CD4-positive, alpha-beta memory T cell (primary cell): ENCODE results near the gene FAM180A. TPM values are rescaled to one million over a fixed set of nuclear protein-coding genes. Genes with fewer than 3 reads are reported as not detected.
A peak's percentile ranks its signal among the peaks of the same experiment; 100 is the strongest.

Experiments used
- CTCF ChIA-PET: fragments of 350-600 bp; sonication (Branson Sonifier 250); formaldehyde crosslinking; loops from one replicate; lab custom pipeline; 2021; ENCODE audit warnings: inconsistent platforms; ENCODE audit not compliant: partially characterized antibody; lab: Charles Lee
- POLR2A ChIA-PET: fragments of 350-600 bp; sonication (Branson Sonifier 250); formaldehyde crosslinking; loops from one replicate; lab custom pipeline; 2021; ENCODE audit not compliant: partially characterized antibody; lab: Charles Lee
- DNase-seq, 5 donors: peaks; one replicate each; pipeline versions ENCODE4 v3.0.0 to v3.0.0-alpha.2; 2020 to 2022; ENCODE audit warnings: mixed read lengths in 1 of 5
- H3K27ac ChIP-seq: one replicate; pipeline ENCODE4 v1.7.0; 2013; ENCODE audit warnings: low read depth, low read length
- H3K27me3 ChIP-seq: 2 replicates; pipeline ENCODE4 v1.7.0; 2013; ENCODE audit warnings: mild to moderate bottlenecking, low read length, moderate library complexity; ENCODE audit not compliant: insufficient read depth
- H3K36me3 ChIP-seq: 2 replicates; pipeline ENCODE4 v1.7.0; 2013; ENCODE audit warnings: mild to moderate bottlenecking, low read length, moderate library complexity; ENCODE audit not compliant: insufficient read depth
- H3K4me1 ChIP-seq: 2 replicates; pipeline ENCODE4 v1.7.0; 2013; ENCODE audit warnings: mild to moderate bottlenecking, low read length, moderate library complexity; ENCODE audit not compliant: insufficient read depth
- H3K4me3 ChIP-seq, 2 donors: one replicate each; pipeline ENCODE4 v1.7.0; 2013; ENCODE audit warnings: low read length in 2 of 2, mild to moderate bottlenecking in 1 of 2
- H3K9me3 ChIP-seq, 2 donors: one replicate each; pipeline ENCODE4 v1.7.0; 2013; ENCODE audit warnings: low read length in 2 of 2, control low read depth in 1 of 2; ENCODE audit not compliant: control insufficient read depth in 1 of 2
- H3K27ac Mint-ChIP-seq, 7 donors: one replicate each; pipeline ENCODE4 v1.8.0; 2020 to 2021; ENCODE audit warnings: mixed read lengths in 7 of 7, mild to moderate bottlenecking in 6 of 7, inconsistent platforms in 3 of 7, moderate library complexity in 3 of 7
- H3K27me3 Mint-ChIP-seq, 2 donors: one replicate each; pipeline ENCODE4 v1.8.0; 2020 to 2021; ENCODE audit warnings: mixed read lengths in 2 of 2
- H3K36me3 Mint-ChIP-seq, 2 donors: one replicate each; pipeline ENCODE4 v1.8.0; 2020 to 2021; ENCODE audit warnings: mixed read lengths in 2 of 2, inconsistent platforms in 1 of 2, mild to moderate bottlenecking in 1 of 2
- H3K4me1 Mint-ChIP-seq, 4 donors: one replicate each; pipeline ENCODE4 v1.8.0; 2020 to 2021; ENCODE audit warnings: mixed read lengths in 4 of 4, mild to moderate bottlenecking in 1 of 4
- H3K4me3 Mint-ChIP-seq, 8 donors: one replicate each; pipeline ENCODE4 v1.8.0; 2020 to 2021; ENCODE audit warnings: mixed read lengths in 8 of 8, mild to moderate bottlenecking in 7 of 8, moderate library complexity in 6 of 8, inconsistent platforms in 3 of 8
- H3K9me3 Mint-ChIP-seq, 8 donors: one replicate each; pipeline ENCODE4 v1.8.0; 2020 to 2021; ENCODE audit warnings: mixed read lengths in 8 of 8, mild to moderate bottlenecking in 5 of 8, inconsistent platforms in 3 of 8, moderate library complexity in 1 of 8
- intact Hi-C: fragments of 100-400 bp; cut with micrococcal nuclease; formaldehyde crosslinking; loops from one replicate; pipeline ENCODE4 v1.15.1; 2023
- polyA plus RNA-seq, 2 donors: library from polyadenylated mRNA; unstranded; fragments of 300-500 nt; fragmentation: Illumina TruSeq; gene quantifications; one replicate each; pipeline ENCODE4 v1.2.3, GENCODE V29; 2021
- total RNA-seq, 2 experiments: library from RNA; stranded (reverse); gene quantifications; one replicate each; pipeline ENCODE4 v1.2.3, GENCODE V29; 2021

The FAM180A gene
- total and polyA plus RNA-seq, 4 experiments from 2014 or later = not detected

DNA sequence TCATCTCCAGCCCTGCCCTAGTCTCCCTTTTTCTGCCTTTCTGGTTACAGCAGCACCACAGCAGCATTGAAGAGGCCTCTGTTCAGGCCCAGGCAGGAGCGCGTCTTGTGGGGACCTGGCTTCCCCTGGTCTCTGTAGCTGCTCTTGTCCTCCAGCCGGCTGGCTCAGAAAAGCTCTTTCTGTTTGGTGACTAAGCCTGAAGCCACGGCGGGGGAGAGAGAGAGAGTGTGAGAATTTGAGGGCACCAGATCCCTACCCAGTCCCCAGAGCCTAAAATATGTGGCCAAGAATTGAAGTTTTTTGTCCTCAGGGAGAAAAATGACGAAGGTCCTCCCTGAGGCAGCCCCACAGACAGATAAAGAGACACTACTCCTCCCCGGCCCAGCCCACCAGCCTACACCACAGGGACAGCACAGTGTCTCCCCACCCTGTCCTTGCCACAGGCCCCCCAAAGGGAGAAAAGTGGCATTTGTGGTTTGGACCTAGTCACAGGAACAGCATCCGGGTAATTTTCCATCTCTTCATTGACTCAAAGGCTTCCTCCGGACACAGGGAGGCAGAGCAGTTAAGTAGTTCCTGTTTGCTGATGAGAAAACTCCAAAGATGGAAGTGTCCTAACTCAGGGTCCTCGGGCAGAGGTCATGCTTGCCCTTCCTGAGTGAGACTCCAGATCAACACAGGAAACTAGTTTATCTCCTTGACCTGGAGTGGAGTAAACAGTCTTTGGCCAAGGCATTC, 13.3 kb upstream of the FAM180A start:
- ChIA-PET CTCF (no interaction called here), POLR2A (no interaction called here)
- no peak for DNase-seq
- Mint-ChIP-seq H3K27ac (no peak overlapping the region), H3K36me3 (no peaks in the 10 kb centered on the region), H3K27me3 (peaks cover 20 to 30% of the 10 kb centered on the region in 2 donors), H3K4me3 (no peak overlapping the region), H3K4me1 (no peaks in the 10 kb centered on the region), H3K9me3 (peaks cover 0 to 7% (median 0%) of the 10 kb centered on the region in 8 donors)
- H3K4me1 ChIP-seq = no peaks in the 10 kb centered on the region
- no peak overlapping the region for H3K4me3 ChIP-seq
- no peak overlapping the region for H3K27ac ChIP-seq
- no peaks in the 10 kb centered on the region for H3K36me3 ChIP-seq
- intact Hi-C loops = no loop called here
- H3K9me3 ChIP-seq = no peaks in the 10 kb centered on the region
- H3K27me3 ChIP-seq = no peaks in the 10 kb centered on the region

GRCh38 chr7:135759532-135759931, 10.9 kb upstream of the FAM180A start:
- Histone ChIP-seq H3K4me1 (no peaks in the 10 kb centered on the region), H3K36me3 (no peaks in the 10 kb centered on the region), H3K9me3 (no peaks in the 10 kb centered on the region), H3K27ac (no peak overlapping the region), H3K4me3 (no peak overlapping the region), H3K27me3 (no peaks in the 10 kb centered on the region)
- Mint-ChIP-seq H3K36me3 (no peaks in the 10 kb centered on the region), H3K4me3 (no peak overlapping the region), H3K9me3 (peaks cover 0 to 10% (median 0%) of the 10 kb centered on the region in 8 donors), H3K27me3 (peaks cover 26 to 34% of the 10 kb centered on the region in 2 donors), H3K4me1 (no peaks in the 10 kb centered on the region), H3K27ac (no peak overlapping the region)
- CTCF ChIA-PET = no interaction called here
- DNase-seq = no peak
- POLR2A ChIA-PET = no interaction called here
- intact Hi-C loops = no loop called here

DNA sequence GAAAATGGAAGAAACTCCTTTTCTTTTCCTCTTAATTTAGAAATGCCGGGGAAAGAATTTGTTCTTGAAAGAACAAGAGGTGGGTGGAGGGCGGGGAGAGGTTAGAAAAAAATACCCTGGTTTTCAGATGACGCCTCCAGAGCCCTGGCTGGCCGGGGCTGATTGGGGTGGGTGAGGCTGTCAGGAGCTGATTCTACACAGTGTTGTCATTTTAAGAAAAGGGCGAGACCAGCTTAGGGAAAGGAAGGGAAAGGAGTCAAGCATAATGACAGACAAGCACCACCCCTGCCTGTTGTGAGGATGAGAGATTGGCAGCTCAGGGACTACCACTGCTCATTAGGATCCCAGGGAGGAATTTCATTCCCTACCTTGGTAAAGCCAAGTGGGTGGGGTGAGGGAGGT, 9.9 kb upstream of the FAM180A start:
- Mint-ChIP-seq H3K4me3 (no peak overlapping the region), H3K9me3 (peaks cover 0 to 10% (median 0%) of the 10 kb centered on the region in 8 donors), H3K27ac (no peak overlapping the region), H3K4me1 (no peaks in the 10 kb centered on the region), H3K36me3 (no peaks in the 10 kb centered on the region), H3K27me3 (peaks cover 22 to 39% of the 10 kb centered on the region in 2 donors)
- CTCF ChIA-PET = no interaction called here
- Histone ChIP-seq H3K36me3 (no peaks in the 10 kb centered on the region), H3K27me3 (no peaks in the 10 kb centered on the region), H3K27ac (no peak overlapping the region), H3K4me3 (no peak overlapping the region), H3K9me3 (no peaks in the 10 kb centered on the region), H3K4me1 (no peaks in the 10 kb centered on the region)
- no peak for DNase-seq
- intact Hi-C loops = no loop called here
- POLR2A ChIA-PET = no interaction called here

GRCh38 chr7:135757719-135758411, 9.3 kb upstream of the FAM180A start:
- no peaks in the 10 kb centered on the region for H3K27me3 ChIP-seq
- H3K9me3 ChIP-seq = no peaks in the 10 kb centered on the region
- H3K4me3 ChIP-seq = no peak overlapping the region
- no peaks in the 10 kb centered on the region for H3K4me1 ChIP-seq
- no peak overlapping the region for H3K27ac ChIP-seq
- H3K9me3 Mint-ChIP-seq = peaks cover 0 to 10% (median 0%) of the 10 kb centered on the region in 8 donors
- intact Hi-C loops = no loop called here
- H3K36me3 Mint-ChIP-seq = no peaks in the 10 kb centered on the region
- CTCF ChIA-PET = no interaction called here
- no peak for DNase-seq
- no peak overlapping the region for H3K27ac Mint-ChIP-seq
- H3K4me3 Mint-ChIP-seq = no peak overlapping the region
- H3K36me3 ChIP-seq = no peaks in the 10 kb centered on the region
- no peaks in the 10 kb centered on the region for H3K4me1 Mint-ChIP-seq
- peaks cover 23 to 39% of the 10 kb centered on the region in 2 donors for H3K27me3 Mint-ChIP-seq
- POLR2A ChIA-PET = no interaction called here

GRCh38 chr7:135756191-135756590, 7.6 kb upstream of the FAM180A start:
- H3K36me3 ChIP-seq = no peaks in the 10 kb centered on the region
- no peak overlapping the region for H3K4me3 ChIP-seq
- H3K27me3 ChIP-seq = no peaks in the 10 kb centered on the region
- DNase-seq = no peak
- POLR2A ChIA-PET = no interaction called here
- no peak overlapping the region for H3K4me3 Mint-ChIP-seq
- no peaks in the 10 kb centered on the region for H3K4me1 ChIP-seq
- no peaks in the 10 kb centered on the region for H3K9me3 ChIP-seq
- no peaks in the 10 kb centered on the region for H3K36me3 Mint-ChIP-seq
- peaks cover 21 to 42% of the 10 kb centered on the region in 2 donors for H3K27me3 Mint-ChIP-seq
- no peaks in the 10 kb centered on the region for H3K4me1 Mint-ChIP-seq
- no peak overlapping the region for H3K27ac ChIP-seq
- intact Hi-C loops = no loop called here
- CTCF ChIA-PET = no interaction called here
- H3K27ac Mint-ChIP-seq = no peak overlapping the region
- H3K9me3 Mint-ChIP-seq = peaks cover 0 to 10% (median 0%) of the 10 kb centered on the region in 8 donors

- intact Hi-C loops = no loop called here
- Histone ChIP-seq H3K27ac (no peak overlapping the region), H3K4me1 (no peaks in the 10 kb centered on the region), H3K27me3 (no peaks in the 10 kb centered on the region), H3K9me3 (no peaks in the 10 kb centered on the region), H3K36me3 (no peaks in the 10 kb centered on the region), H3K4me3 (no peak overlapping the region)
- Mint-ChIP-seq H3K36me3 (no peaks in the 10 kb centered on the region), H3K9me3 (peaks cover 0 to 10% (median 0%) of the 10 kb centered on the region in 8 donors), H3K27me3 (peaks cover 21 to 42% of the 10 kb centered on the region in 2 donors), H3K27ac (no peak overlapping the region), H3K4me1 (no peaks in the 10 kb centered on the region), H3K4me3 (no peak overlapping the region)
- ChIA-PET CTCF (no interaction called here), POLR2A (no interaction called here)
- no peak for DNase-seq
These were observed 6.7 kb upstream of the FAM180A start for GRCh38 chr7:135755351-135755753.

DNA sequence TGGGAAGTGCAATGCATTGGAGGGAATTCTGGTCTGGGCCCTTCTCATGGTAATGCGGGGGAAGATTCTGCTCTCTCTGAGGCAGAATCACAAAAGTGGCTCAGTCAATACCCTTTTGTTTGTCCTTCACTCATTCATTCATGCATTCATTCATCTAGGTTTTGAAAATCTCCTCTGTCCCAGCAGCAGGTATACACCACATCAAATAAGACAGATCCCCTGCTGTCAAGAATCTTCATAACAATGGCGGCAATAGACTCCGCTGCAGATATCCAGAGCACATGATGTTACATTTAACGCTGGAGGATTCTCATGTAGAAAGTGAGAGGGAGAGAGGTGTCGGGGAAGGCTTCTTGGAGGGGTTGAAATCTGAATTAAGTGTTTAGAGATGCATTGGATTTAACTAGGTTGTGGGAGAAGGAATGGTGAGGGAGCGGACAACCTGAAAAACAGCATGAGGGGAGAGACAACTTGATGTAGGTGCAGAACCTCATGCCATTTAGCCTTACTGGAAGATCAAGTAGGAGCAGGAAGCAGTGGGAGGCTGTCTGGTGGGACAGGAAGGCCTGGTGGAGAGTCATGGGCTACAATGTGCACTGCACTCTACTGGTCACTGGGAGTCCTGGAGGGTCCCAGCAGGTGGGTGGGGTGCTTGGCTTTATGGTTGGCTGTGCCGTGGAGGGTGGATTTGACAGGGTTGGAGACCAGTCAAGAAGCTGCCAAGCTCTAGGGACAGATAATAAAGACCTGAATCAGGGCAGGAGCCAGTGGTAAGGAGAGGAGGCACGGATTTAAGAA, 5.2 kb upstream of the FAM180A start:
- Histone ChIP-seq H3K9me3 (no peaks in the 10 kb centered on the region), H3K4me1 (no peaks in the 10 kb centered on the region), H3K36me3 (no peaks in the 10 kb centered on the region), H3K27me3 (no peaks in the 10 kb centered on the region), H3K27ac (no peak overlapping the region), H3K4me3 (no peak overlapping the region)
- Mint-ChIP-seq H3K9me3 (peaks cover 0 to 10% (median 0%) of the 10 kb centered on the region in 8 donors), H3K4me3 (no peak overlapping the region), H3K27ac (peak overlapping the region in 1 of 7 donors; percentile 26), H3K27me3 (peaks cover 21 to 34% of the 10 kb centered on the region in 2 donors), H3K36me3 (no peaks in the 10 kb centered on the region), H3K4me1 (no peaks in the 10 kb centered on the region)
- DNase-seq = no peak
- intact Hi-C loops = no loop called here
- ChIA-PET CTCF (no interaction called here), POLR2A (no interaction called here)
